HEK293T (cell line): ENCODE measurements around the gene DRD2.

Experiments used
- BHLHE40 ChIP-seq: fragments of 450-650 bp; IDR thresholded peaks from 2 replicates; pipeline ENCODE4 v1.6.1; 2016; ENCODE audit warnings: mild to moderate bottlenecking, moderate library complexity, borderline replicate concordance
- ELF4 ChIP-seq: fragments of 450-650 bp; IDR thresholded peaks from 2 replicates; pipeline ENCODE4 v1.6.1; 2017; ENCODE audit warnings: antibody characterized with exemption
- FOXK2 ChIP-seq: fragments of 450-650 bp; IDR thresholded peaks from 2 replicates; pipeline ENCODE4 v1.6.1; 2016; ENCODE audit warnings: mild to moderate bottlenecking
- FOXM1 ChIP-seq: fragments of 450-650 bp; IDR thresholded peaks from 2 replicates; pipeline ENCODE4 v1.6.1; 2017; ENCODE audit warnings: mild to moderate bottlenecking, borderline replicate concordance
- L3MBTL2 ChIP-seq: fragments of 450-650 bp; conservative IDR thresholded peaks from 2 replicates; pipeline ENCODE4 v1.6.1; 2016; ENCODE audit warnings: mild to moderate bottlenecking
- SP1 ChIP-seq: fragments of 450-650 bp; IDR thresholded peaks from 2 replicates; pipeline ENCODE4 v1.6.1; 2017
- SUZ12 ChIP-seq: fragments of 450-650 bp; IDR thresholded peaks from 2 replicates; pipeline ENCODE4 v1.6.1; 2016; ENCODE audit warnings: mild to moderate bottlenecking

DNA sequence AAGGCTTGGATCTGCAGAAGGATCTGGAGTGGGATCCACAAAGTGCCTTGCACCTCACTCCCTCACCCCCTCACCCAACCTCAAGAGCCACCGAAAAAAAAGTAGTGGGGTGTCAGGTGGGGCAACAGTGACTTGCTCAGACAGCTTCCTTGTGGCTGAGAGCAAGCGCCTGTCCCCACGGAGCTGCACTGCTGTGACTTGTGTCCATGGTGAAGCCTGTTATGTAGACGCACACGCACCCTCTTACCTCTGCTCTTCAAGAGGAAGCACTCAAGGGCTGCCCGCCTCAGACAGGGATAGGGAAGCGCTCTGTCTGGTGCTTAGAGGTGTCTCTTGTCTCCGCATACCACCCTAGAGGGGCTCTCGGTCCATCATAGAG, 1.2 kb downstream of the DRD2 start:
- TF ChIP-seq SP1 (no peak), SUZ12 (no peak), FOXK2 (no peak), ELF4 (no peak), BHLHE40 (no peak), L3MBTL2 (no peak), FOXM1 (no peak)
